HG03066 (cell line): ENCODE results near the gene EFHD2.
"Not testable (repeated sequence)": the region's sequence is repeated elsewhere in the genome, so short reads cannot be mapped to it uniquely, and the experiment has no call there.

Experiments used
- ATAC-seq: cut with Tn5 transposase; IDR thresholded peaks from one replicate; pipeline ENCODE4 v1.9.1; 2021; ENCODE audit warnings: low read depth; ENCODE audit not compliant: unreplicated experiment

Gene EFHD2

GRCh38 chr1:15409388-15410222, at the start of gene EFHD2:
EFHD2 (plus strand) TSS chr1:15409888; CDS start chr1:15409972, 84 bp downstream.
- peak; percentile 77 for ATAC-seq

GRCh38 chr1:15360700-15361099, 49.0 kb upstream of the EFHD2 start:
- no peak for ATAC-seq

GRCh38 chr1:15362096-15362736, 47.5 kb upstream of the EFHD2 start:
- no peak for ATAC-seq

GRCh38 chr1:15362737-15363128, 47.0 kb upstream of the EFHD2 start:
- ATAC-seq = no peak

GRCh38 chr1:15364740-15365139, 44.9 kb upstream of the EFHD2 start:
- ATAC-seq = no peak

- ATAC-seq = no peak
These were observed 40.8 kb upstream of the EFHD2 start for GRCh38 chr1:15368888-15369287.

- no peak for ATAC-seq
These were observed 39.4 kb upstream of the EFHD2 start for GRCh38 chr1:15370268-15370667.

GRCh38 chr1:15370781-15371520, 38.7 kb upstream of the EFHD2 start:
- no peak for ATAC-seq

GRCh38 chr1:15371610-15372545, 37.8 kb upstream of the EFHD2 start:
- no peak for ATAC-seq

- ATAC-seq = no peak
These were observed 31.0 kb upstream of the EFHD2 start for GRCh38 chr1:15378729-15379128.

GRCh38 chr1:15379151-15379550, 30.5 kb upstream of the EFHD2 start:
- not testable (repeated sequence) for ATAC-seq

- ATAC-seq = no peak
These were observed 28.8 kb upstream of the EFHD2 start for GRCh38 chr1:15380601-15381508.

GRCh38 chr1:15381805-15382204, 27.9 kb upstream of the EFHD2 start:
- ATAC-seq = no peak

- ATAC-seq = no peak
These were observed 26.8 kb upstream of the EFHD2 start for GRCh38 chr1:15382601-15383518.

GRCh38 chr1:15383810-15384209, 25.9 kb upstream of the EFHD2 start:
- no peak for ATAC-seq

GRCh38 chr1:15384301-15384901, 25.3 kb upstream of the EFHD2 start:
- ATAC-seq = peak; percentile 70

- no peak for ATAC-seq
These were observed 24.3 kb upstream of the EFHD2 start for GRCh38 chr1:15385420-15385819.
